ENCODE measurements around the gene WWOX.
"Not testable (repeated sequence)": the region's sequence is repeated elsewhere in the genome, so short reads cannot be mapped to it uniquely, and the experiment has no call there.

The WWOX gene

DNA sequence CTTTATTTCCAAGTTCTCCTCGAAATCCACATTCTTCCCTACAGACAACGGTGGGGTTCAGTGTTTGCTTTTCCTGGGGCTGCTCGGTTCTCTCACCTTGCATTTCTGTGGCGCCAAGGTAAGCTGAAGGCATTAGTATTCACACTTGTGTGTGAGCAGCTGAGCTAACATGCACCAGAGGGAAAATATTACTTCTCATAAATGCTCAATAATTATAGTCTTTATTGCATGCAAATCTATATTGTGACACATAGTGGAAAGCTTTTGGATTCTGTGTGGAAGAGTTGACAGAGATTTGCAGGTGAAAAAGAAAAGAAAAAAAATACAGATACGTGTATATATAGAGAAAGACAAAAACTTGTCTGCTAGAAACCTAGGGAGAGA, 1089.3 kb downstream of the WWOX start:
- no peak for DNase-seq

DNA sequence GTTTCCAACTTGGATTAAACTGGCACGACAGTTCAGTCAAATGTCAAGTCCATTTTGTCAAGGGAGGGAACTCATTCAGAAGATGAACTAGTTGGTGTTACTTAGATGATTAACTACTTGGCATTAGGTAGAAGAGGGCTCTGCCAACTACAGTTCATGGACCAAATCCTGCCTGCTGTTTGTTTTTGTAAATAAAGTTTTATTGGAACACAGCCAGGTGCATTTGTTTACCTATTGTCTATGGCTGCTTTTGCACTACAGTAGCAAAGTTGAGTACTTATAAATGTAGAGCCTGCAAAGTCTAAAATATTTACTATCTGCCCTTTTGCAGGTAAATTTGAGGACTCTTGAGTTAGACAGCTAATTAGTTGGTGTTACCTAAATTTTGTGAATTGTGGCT, 1091.1 kb downstream of the WWOX start:
- DNase-seq = no peak

DNA sequence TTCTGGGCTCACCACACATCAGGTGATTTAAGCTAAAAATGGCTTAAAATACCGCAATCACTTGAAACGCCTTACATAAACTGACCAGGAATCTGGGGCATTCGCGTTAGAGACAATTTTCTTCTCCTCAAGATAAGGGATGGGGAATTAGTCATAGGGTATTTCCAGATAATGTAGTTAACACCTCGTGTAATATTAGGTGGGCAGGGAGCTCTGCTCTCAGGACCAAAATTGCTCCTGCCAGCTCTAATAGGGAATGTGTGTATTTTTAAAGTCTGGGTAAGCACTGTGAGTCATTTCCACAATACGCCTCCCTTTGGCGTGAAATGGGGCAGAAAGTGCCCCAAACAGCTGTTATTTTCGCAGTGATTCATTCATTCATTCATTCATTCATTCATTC, 1092.5 kb downstream of the WWOX start:
- no peak for DNase-seq

DNA sequence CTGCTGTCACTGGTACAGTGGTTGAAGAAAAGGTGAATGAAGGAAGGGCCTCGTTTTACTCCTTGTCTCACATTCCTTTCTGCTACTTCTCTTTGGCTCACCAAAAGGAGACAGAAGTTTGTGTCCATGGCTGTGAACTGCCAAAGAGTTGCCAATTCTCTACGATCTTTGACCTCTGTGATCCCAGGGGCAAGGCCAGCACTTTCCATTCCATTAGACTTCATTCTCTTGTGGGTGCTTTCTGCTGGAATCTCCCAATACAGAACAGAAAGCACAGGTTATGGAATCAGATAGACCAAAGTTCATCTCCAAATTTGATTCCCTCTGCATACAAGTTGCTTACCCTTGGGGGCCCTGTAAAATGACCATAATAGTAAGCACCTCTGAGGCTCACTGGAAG, 1093.5 kb downstream of the WWOX start:
- DNase-seq = no peak

DNA sequence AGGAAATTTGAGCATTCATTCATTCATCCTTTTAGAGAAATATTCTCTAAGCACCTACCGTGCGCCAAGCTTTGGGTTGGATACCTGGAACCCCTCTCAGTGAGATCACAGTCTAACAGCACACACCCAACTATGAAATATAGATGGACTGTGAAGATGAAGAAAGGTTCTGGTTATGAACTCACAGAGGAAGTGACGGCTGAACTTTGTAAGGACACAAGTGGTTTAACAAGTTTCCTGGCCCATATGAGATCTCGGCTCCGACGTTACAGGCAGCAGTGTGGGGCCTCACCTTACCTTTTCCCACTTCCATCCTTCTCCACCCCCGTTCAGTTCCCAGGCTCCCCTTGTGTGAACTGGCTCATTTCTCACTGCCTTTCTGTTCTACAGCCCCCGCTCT, 1094.8 kb downstream of the WWOX start:
- DNase-seq = no peak

DNA sequence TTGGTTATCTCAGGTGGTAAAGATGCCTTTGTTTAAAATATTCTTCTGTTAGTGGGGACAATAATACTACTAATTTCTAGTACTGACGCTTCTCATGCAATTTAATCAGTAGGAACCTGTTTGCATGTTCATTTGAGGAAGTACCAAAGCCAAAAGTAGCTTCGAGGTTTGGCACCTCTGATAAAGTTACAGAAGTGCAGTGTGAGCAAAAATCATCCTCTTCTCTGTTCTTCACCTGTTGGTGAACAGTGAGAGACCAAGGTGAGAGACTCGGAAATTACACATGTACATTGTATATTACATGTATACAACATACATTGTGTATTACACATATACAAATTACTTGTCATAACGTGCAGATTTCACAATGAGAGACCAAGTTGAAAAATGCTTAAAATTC, 1096.5 kb downstream of the WWOX start:
- peak in 1 of 4 experiments; percentile 12 for DNase-seq

DNA sequence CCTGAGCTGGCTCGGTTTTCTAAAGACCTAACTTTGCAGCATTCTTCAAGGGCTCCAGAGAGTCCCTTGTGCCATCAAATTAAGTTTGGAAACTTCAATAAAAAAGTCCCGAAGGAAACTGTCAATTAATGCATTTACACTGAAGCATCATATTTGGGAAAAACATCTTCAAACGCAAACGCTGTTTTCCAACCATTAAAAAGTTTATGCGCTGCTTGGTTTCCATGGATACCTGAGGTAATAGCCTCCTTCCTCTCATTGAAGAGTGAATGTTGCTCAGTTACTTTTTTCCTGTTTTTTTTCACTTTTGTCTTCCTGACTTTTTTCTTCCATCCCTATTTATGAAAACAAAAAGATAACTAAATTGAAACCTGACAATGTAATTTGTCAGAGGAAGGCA, 1102.0 kb downstream of the WWOX start:
- no peak for DNase-seq

DNA sequence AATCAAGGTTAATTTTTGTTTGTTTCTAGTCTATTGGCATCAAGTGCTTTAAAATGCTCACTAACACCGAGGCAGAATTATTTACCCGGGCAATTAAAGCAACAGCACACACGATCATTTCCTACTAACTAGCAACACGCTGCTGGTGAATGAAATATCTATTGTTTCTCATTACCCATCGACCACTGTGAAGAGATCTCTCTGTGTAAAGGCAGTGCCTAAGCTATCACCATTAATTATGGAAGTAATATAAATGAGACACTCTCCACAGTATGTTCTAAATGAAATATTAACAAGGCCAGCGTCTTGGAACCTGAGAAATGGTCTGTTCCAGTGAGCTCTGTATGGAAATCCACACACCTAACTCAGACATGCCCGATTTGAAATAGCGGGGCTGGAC, 1103.5 kb downstream of the WWOX start:
- DNase-seq = no peak

DNA sequence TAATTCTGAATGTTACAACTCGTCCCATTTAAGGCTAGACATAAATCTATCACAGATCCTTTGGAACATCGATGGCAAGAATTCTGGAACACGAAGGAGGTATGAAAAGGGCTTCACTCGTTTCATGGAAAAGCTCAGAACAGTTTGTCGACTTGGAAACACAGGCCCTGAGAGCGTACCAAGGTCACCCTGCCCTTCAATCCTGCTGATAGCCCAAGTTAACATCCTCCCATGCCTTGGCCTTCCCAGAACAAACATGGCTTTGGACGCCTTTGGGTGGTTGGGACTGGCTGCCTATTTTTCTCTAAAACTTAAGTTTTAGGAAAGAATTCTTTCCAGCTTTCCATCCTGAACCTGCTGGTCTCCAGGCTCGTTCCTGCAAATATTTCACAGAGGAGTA, 1105.0 kb downstream of the WWOX start:
- no peak for DNase-seq

DNA sequence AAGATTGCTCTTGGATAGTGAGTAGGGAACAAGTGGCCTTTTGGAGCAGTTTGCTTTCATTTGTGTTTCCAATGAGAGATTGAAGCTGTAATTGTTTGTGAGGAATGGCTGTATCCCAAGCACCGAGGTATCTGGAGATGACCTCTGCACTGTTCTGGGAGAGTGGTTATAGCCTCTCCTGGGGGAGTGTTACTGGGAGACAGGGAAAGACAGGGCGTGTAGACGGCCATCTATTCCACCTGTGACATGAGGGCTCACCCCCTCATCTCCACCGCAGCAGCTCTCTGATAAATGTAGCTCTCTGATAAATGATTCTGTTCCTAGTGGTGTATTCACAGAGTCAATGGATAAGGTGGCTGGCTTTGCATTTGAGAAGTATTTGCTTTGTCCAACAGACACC, 1107.4 kb downstream of the WWOX start:
- no peak for DNase-seq

DNA sequence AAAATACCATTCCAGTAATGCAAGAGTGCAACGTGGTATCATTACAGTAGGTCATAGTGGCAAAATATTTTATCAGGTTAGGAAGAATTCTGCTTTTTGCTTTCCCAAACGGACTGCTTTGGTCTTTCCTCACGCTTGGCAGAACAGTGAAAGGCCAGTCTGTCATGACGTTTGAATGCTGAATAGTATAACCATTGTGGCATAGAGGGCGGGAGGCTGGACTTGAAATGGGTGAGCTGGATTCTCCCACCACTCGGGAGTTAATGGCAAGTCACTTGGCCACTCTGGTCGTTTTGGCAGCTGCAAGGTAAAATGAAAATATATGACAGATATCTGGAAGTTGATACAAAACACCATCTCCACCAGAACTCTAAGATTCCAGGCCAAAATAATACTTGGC, 1109.9 kb downstream of the WWOX start:
- DNase-seq = no peak

DNA sequence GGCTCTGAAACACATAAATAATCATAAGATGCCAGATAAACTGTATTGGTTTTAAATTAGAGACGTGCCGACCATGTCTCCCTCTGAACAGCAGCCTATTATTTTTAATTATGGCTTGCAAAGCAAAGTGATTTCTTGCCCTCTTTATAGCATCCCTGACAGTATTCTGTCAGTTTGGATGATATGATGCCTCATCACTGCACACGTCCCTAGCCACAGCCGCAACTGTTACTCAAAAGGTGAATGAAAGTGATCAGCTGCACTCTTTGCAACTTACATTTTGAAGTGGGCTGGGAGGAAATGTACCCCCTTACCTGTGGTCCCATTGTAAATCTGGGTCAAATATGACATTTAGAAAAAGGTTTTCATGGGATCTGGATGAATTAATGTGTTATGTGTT, 1111.2 kb downstream of the WWOX start:
- no peak for DNase-seq

DNA sequence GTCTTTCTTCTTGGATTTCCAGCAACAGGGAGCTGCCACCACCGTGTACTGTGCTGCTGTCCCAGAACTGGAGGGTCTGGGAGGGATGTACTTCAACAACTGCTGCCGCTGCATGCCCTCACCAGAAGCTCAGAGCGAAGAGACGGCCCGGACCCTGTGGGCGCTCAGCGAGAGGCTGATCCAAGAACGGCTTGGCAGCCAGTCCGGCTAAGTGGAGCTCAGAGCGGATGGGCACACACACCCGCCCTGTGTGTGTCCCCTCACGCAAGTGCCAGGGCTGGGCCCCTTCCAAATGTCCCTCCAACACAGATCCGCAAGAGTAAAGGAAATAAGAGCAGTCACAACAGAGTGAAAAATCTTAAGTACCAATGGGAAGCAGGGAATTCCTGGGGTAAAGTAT, 1112.1 kb downstream of the WWOX start:
- DNase-seq = no peak

DNA sequence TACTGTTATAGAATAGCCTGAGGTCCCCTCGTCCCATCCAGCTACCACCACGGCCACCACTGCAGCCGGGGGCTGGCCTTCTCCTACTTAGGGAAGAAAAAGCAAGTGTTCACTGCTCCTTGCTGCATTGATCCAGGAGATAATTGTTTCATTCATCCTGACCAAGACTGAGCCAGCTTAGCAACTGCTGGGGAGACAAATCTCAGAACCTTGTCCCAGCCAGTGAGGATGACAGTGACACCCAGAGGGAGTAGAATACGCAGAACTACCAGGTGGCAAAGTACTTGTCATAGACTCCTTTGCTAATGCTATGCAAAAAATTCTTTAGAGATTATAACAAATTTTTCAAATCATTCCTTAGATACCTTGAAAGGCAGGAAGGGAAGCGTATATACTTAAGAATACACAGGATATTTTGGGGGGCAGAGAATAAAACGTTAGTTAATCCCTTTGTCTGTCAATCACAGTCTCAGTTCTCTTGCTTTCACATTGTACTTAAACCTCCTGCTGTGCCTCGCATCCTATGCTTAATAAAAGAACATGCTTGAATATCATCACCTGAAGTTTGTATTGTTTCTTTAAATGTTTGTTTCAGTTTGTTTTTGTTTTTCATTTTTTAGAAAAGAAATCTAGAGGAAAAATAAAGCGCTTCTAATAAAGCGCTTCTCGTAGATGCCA, 1112.8 kb downstream of the WWOX start:
- DNase-seq = no peak

DNA sequence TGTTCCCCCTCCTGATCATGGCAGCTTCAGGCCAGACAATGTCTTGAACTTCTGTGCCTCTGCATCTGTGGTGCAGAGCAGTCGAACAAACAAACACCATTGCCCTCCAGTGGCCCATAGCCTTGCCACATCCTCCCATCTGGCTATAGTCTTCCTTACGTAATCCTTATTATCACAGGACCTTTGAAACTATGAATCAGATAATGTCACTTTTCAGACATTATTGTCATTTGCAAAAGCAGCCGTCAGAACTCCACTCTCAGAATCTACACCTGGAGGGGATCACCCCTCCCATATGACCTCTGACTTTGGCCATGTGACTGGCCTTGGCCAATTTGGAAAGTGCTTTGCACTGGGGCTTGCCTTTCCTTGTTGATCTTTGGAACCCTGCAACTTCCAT, 1113.8 kb downstream of the WWOX start:
- DNase-seq = peak; percentile 51 to 71 (median 68)

DNA sequence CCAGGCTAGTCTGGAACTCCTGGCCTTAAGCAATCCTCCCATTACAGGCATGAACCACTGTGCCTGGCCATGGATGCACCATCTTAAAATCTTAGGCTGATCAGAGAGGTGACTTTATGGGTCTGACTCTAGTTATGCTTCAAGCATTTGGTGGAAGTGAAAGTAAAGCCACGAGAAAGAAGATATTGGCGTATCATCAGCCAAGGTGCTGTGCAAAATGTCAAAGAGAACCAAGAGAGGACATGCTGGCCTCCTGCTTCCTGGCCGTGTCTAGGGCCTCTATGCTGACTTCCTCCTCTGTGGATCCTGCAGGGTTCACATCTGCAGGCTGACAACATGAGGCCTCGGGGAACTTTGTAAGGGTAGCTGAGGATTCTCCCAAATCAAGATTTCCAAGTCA, 1115.8 kb downstream of the WWOX start:
- DNase-seq = no peak

DNA sequence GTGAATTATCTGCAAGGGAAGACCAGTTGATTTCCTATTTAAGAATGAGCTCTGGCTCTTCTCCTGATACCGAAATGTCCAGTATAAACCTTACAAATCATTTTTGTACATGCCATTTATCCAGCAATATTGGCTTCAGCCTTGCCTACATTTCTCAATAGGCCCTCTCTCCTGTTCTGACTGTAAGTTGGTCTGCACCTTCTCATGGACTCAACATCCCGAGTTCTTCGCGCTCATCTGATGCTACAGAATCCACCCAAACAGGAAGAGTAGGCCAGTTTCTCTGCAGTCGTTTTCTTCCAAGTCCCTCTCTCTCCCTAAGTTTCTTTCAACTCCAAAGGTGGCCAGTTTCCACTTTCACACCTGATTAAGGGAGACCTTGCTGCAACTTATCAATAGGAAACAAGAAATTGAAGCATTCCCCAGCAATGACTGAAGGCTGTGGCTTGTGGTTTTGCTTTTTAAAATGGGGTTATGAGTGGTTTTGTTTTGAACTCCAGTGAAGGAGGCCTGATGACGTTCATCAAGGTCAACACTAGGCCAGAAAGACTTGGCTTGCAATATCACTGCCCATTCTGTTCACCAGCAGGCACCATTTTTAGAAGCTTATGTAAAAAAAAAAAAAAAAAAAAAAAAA, 1118.0 kb downstream of the WWOX start:
- peak in 2 of 4 experiments; percentile 3 to 7 for DNase-seq

DNA sequence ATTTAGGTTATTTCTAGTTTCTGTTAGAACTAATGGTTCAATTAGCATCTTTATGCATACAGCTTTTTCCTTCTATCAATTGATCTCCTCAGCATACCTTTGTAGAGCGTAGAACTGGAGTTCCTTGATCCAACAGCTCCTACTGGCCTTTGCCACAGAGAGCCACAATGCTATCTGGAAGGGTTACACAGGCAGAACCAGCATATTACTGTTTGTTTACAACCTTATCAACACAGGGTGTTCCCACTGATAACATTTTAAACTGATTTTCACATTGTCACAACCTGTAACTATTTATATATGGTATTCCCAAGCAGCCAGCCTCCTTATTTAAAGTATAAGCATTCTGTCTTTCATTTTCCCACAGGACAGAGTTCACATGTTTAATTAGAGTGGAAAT, 1118.9 kb downstream of the WWOX start:
- no peak for DNase-seq

DNA sequence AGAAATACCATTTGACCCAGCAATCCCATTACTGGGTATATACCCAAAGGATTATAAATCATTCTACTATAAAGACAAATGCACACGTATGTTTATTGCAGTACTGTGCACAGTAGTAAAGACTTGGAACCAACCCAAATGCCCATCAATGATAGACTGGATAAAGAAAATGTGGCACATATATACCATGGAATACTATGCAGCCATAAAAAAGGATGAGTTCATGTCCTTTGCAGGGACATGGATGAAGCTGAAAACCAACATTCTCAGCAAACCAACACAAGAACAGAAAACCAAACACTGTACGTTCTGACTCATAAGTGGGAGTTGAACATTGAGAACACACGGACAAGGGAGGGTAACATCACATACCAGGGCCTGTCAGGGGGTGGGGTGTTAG, 1126.5 kb downstream of the WWOX start:
- DNase-seq = not testable (repeated sequence)

DNA sequence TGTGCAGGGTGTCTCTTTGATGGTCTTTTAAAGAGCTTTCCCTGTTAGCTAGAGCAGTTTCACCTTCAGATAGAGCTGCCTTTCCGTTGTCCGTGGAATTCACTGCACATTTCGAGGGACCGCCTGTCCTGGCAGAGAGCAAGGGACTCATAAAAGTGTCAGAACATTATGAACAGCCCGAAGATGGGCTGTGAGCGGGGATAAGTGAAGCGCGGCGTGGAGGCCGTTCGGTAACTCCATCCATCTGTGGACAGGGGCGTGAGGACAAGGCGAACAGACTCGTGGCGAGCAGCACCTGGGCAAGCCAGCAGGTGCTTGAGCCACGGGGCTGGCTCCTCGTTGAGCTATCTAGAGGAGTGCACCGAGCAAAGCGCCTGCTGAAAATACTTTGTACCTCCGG, 1129.9 kb downstream of the WWOX start:
- no peak for DNase-seq

DNA sequence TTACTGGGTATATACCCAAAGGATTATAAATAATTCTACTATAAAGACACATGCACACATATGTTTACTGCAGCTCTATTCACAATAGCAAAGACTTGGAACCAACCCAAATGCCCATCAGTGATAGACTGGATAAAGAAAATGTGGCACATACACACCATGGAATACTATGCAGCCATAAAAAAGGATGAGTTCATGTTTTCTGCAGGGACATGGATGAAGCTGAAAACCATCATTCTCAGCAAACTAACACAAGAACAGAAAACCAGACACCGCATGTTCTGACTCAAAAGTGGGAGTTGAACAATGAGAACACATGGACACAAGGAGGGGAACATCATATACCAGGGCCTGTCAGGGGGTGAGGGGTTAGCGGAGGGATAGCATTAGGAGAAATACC, 1146.2 kb downstream of the WWOX start:
- DNase-seq = not testable (repeated sequence)

DNA sequence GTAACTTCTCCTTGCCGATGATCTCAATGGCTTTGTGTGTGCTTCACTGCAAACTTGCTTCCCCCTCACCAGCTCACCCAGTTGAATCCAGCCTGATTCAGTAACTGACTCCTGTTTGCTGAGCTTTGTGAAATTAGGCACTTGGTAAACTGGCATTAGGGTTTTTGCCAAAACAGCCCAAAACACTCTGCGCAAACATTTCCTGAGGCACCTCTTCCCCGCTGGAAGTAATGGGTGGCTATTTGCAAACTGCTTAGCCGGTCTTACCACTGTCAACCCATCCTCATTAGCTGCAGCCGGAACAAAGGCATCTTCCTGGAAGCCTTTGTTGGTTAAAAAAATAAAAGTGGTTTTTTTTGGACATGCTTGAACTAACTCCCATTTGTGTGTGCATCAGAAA, 1147.9 kb downstream of the WWOX start:
- no peak for DNase-seq

DNA sequence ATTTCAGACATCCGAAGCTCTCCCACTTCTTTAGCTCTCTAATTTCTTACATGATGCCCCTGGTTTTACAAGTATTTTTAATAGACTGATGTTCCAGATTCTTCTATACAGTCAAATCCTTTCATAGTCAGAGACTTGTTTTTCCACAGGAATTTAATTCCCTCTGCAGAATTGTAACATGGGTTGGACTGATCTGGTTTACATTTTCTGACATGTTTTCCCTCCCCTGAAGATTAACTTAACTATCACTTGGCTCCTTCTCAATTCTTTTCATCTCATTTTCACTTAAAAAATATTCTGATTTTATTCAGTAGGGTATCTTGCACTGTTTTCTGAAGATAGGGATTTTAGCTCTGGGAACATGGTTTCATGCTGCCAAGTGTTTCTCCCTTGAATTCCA, 1148.9 kb downstream of the WWOX start:
- no peak for DNase-seq

DNA sequence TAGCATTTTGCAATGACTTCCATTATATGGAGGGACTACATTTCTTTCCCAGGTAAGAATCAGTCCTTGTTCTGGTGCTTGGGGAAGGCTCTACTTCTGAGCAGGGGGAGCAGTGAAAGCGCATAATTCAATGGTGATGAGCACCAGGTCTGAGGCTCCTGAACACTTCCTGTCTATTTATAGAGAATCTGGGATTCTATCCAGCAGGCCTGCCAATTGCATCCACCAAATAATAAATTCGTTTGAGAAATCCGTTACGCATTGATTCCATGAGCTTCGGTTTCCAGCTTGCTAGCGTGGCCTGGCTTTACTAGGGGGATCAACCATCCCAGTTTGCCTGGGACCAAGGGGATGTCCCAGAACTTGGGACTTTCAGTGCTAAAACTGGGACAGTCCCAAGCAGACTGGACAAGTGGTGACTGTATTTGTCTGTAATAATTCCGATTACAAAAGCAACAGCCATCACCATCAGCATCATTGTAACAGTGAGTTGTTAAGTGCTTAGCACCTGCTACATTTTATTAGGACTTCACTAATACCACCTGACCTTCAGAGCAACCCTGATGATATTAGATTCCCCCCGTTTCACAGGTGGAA, 1151.1 kb downstream of the WWOX start:
- no peak for DNase-seq
